ENCODE results near the gene ABCG4.
"Not testable (repeated sequence)": the region's sequence is repeated elsewhere in the genome, so short reads cannot be mapped to it uniquely, and the experiment has no call there.

ABCG4 gene

GRCh38 chr11:119149018-119149785, at the start of gene ABCG4:
ABCG4 (plus strand) TSS chr11:119149052; CDS start chr11:119149966, 914 bp downstream.
- no peak for TF ChIP-seq CTCF (IDR thresholded peaks at IDR 0.05; ENCODE audit: insufficient read depth, low read depth, low read length, missing control alignments)
- DNase-seq (ENCODE audit: low read depth), result no peak

GRCh38 chr11:119099711-119100110, 49.1 kb upstream of the ABCG4 start:
- TF ChIP-seq CTCF (IDR thresholded peaks at IDR 0.05; ENCODE audit: insufficient read depth, low read depth, low read length, missing control alignments), result no peak

More at GRCh38 chr11:119149018-119149785, at the start of gene ABCG4:
- H3K4me3 ChIP-seq (ENCODE audit: low read depth, low read length), result peak within 1 kb of the TSS; percentile 47

GRCh38 chr11:119100246-119100970, 48.4 kb upstream of the ABCG4 start:
- TF ChIP-seq CTCF (IDR thresholded peaks at IDR 0.05; ENCODE audit: insufficient read depth, low read depth, low read length, missing control alignments), result peak; percentile 17
- no peak for DNase-seq (ENCODE audit: low read depth)

More at GRCh38 chr11:119099711-119100110, 49.1 kb upstream of the ABCG4 start:
- DNase-seq (ENCODE audit: low read depth), result no peak
- no peak overlapping the region for H3K4me3 ChIP-seq (ENCODE audit: low read depth, low read length)

DNA sequence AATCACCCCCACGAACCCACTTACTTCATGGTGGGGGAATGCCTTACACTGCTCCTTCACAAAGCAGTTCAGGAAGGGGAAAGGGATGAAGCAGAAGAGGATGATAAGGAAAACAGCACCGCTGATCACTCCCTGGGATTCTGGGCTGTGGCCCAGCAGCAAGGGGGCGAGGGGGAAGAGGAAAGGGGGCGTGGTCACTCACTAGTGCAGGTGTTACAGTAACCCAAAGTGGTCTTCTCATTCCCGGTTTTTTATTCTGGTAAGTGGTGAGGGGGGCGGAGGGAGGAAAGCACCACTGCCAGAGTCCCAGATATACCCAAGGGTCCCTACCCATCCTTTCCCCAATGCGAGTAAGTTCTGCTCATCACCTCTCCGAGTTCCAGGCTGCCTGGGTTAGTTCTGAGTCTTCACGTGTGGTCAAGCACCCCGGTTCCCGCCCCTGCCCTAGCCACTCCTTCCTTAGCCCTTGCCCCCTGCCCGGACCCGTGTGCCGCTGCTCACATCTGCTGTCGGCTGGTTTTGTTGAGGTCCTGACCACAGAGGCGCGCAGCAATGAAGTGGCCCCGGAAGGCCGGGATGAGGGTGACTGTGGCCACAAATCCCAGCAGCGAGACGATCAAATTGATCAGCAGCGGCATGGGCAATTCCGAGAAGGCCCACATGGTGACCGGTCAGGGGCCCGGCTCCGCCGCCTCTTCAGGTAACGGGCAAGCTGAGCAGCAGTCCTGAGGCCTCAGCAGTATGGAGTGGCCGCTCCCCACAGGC, 47.7 kb upstream of the ABCG4 start:
- H3K4me3 ChIP-seq (ENCODE audit: low read depth, low read length), result peak overlapping the region; percentile 89
- peak; percentile 73 for DNase-seq (ENCODE audit: low read depth)
- no peak for TF ChIP-seq CTCF (IDR thresholded peaks at IDR 0.05; ENCODE audit: insufficient read depth, low read depth, low read length, missing control alignments)

More at GRCh38 chr11:119100246-119100970, 48.4 kb upstream of the ABCG4 start:
- H3K4me3 ChIP-seq (ENCODE audit: low read depth, low read length), result peak overlapping the region; percentile 89

DNA sequence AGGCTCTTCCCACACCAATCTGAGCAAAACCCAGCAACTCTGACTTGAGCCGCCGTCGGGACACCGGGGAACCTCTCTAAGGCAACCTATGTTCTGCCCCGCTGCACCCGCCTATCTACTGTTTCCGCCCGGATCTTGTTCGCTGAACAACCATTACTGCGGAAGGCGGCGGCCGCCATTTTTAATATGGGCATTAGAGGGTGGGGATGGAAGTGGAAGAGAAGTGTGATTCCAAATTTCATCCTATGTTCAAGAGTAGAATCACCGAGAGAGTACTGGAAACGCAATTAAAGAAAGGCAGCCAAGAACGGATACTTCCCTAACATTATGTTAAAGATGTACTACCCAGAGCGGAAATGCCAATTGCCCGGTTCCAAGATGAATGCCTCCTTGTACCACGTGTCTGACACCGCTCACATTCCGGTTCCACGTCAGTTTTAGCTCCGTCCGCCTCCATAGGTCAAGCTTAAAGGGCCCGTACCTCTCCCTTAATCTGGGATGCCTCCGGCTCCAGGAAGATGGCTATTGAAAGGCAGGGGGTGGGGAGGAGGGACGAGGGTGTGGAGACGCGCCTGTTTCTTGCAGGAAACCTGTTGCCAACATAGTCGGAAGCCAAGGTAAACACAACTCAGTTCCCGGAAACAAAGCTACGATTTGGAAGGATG, 47.0 kb upstream of the ABCG4 start, which contains the start of gene DPAGT1:
Gene DPAGT1, minus strand, starts transcription at position 95 of the 665 bp plus-strand sequence. CDS start 198 bp downstream, outside the sequence.
- DNase-seq (ENCODE audit: low read depth), result peak; percentile 96
- peak within 1 kb of the TSS; percentile 89 for H3K4me3 ChIP-seq (ENCODE audit: low read depth, low read length)
- no peak for TF ChIP-seq CTCF (IDR thresholded peaks at IDR 0.05; ENCODE audit: insufficient read depth, low read depth, low read length, missing control alignments)

DNA sequence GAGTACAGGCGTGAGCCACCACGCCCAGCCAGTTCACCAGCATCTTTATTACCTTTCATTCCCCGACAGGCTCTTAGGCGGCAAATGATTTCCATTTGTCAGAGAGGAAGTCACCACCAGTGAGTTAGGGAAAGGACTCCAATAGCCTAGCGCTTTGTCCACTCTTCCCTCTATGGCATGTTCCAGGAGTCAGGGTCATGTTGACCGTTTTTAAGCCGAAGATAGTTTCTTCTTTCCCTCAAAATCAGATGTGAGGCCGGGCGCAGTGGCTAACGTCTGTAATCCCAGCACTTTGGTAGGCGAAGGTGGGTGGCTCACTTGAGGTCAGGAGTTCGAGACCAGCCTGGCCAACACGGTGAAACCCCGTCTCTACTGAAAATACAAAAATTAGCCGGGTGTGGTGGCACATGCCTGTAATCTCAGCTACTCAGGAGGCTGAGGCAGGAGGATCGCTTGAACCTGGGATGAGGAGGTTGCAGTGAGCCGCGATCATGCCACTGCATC, 45.6 kb upstream of the ABCG4 start:
- peak overlapping the region; percentile 89 for H3K4me3 ChIP-seq (ENCODE audit: low read depth, low read length)
- not testable (repeated sequence) for DNase-seq (ENCODE audit: low read depth)

Measured in GM12865 (cell line).